Muscle of leg (tissue), 11 donors: ENCODE results near the gene TMEM54. TPM values are rescaled to one million over a fixed set of nuclear protein-coding genes. Genes with fewer than 3 reads are reported as not detected.
A peak's percentile ranks its signal among the peaks of the same experiment; 100 is the strongest.
"Not testable (repeated sequence)": the region's sequence is repeated elsewhere in the genome, so short reads cannot be mapped to it uniquely, and the experiment has no call there.

Experiments
- DNase-seq: peaks from one replicate; pipeline ENCODE4 v3.0.0; 2013
- H3K27ac ChIP-seq: one replicate; pipeline ENCODE4 v1.5.1; 2013; ENCODE audit warnings: mild to moderate bottlenecking, low read length, control low read depth
- H3K27me3 ChIP-seq: one replicate; pipeline ENCODE4 v1.6.1; 2013; ENCODE audit warnings: low read length; ENCODE audit not compliant: control insufficient read depth, insufficient read depth
- H3K36me3 ChIP-seq: one replicate; pipeline ENCODE4 v1.6.1; 2013; ENCODE audit warnings: low read length; ENCODE audit not compliant: control insufficient read depth, insufficient read depth
- H3K4me1 ChIP-seq: one replicate; pipeline ENCODE4 v1.6.1; 2013; ENCODE audit warnings: low read length; ENCODE audit not compliant: control insufficient read depth, insufficient read depth
- H3K4me3 ChIP-seq: one replicate; pipeline ENCODE4 v1.5.1; 2013; ENCODE audit warnings: low read length, control low read depth
- H3K9me3 ChIP-seq: replicated peaks from 2 replicates; pipeline ENCODE4 v1.6.1; 2013; ENCODE audit warnings: low read depth, low read length; ENCODE audit not compliant: control insufficient read depth
- WGBS: methylation state at CpG from one replicate; pipeline ENCODE4 v1.1.5; 2013; ENCODE audit warnings: missing lambda C conversion rate; ENCODE audit not compliant: insufficient coverage; 5-methylcytosine and 5-hydroxymethylcytosine counted together
- polyA plus RNA-seq, 8 donors: library from polyadenylated mRNA; unstranded; fragments of 120-200 nt; gene quantifications; one replicate each; pipeline versions ENCODE4 v1.2.1 to v1.2.3, GENCODE V29; 2013; ENCODE audit warnings: inconsistent platforms in 1 of 8, low replicate concordance in 1 of 8; ENCODE audit not compliant: insufficient read length in 8 of 8, insufficient read depth in 1 of 8
- total RNA-seq: library from RNA; stranded (reverse); fragments of 120-200 nt; gene quantifications from one replicate; pipeline ENCODE4 v1.2.4, GENCODE V29; 2013

The TMEM54 gene
- total and polyA plus RNA-seq, 9 donors, result 4.7 to 12.2 (median 6.1) TPM

DNA sequence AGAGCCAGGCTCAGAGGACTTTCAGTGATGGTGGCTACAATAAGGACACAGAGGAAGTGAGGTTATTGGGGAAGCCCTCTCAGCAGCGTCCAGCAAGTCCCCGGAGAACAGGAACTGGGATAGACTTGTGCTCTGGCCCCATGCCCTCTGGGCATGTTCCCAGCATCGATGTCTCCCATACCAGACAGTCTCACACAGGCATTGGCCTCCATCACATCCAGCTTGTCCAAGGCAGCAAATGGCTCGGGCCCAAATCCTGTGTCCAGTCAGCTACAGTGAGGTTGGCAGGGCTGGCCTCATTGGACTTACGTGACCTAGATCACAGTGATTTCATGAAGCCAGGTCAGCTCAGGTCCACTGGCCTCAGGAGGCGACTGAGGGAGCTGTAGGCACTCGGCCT lies 19.6 kb upstream of the TMEM54 start:
- 55% methylated on average over 7 of the region's 7 CpGs for WGBS
- peak; percentile 37 for DNase-seq
- H3K9me3 ChIP-seq, result no peaks in the 10 kb centered on the region
- H3K27me3 ChIP-seq, result peaks cover 24% of the 10 kb centered on the region
- no peaks in the 10 kb centered on the region for H3K36me3 ChIP-seq
- H3K27ac ChIP-seq, result no peak overlapping the region
- H3K4me3 ChIP-seq, result no peak overlapping the region
- peaks cover 17% of the 10 kb centered on the region for H3K4me1 ChIP-seq

- H3K4me1 ChIP-seq, result peaks cover 12% of the 10 kb centered on the region
- peak; percentile 51 for DNase-seq
- no peak overlapping the region for H3K27ac ChIP-seq
- H3K27me3 ChIP-seq, result peaks cover 17% of the 10 kb centered on the region
- H3K4me3 ChIP-seq, result no peak overlapping the region
- 73% methylated on average over 4 of the region's 11 CpGs for WGBS
- no peaks in the 10 kb centered on the region for H3K36me3 ChIP-seq
- no peaks in the 10 kb centered on the region for H3K9me3 ChIP-seq
Observed at GRCh38 chr1:32919811-32920733, 18.9 kb upstream of the TMEM54 start.

DNA sequence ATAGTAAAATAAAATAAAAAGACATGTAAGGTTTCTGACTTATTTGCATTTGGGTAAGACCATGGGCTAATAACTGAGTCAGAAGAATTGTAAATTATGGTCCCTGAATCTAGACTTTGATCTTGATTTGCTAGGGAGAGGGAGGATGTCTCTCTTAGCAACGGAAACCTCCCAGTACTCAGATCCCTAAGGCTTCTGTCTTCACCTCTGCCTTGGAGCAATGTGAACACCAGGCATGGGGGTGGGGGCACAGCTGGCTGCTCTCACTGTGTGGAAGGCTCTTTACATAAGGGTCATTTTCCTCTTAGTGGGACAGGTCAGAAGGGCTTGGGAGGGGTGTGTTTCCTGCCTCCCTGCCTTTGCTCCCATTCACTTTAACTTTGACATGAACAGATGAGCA lies 17.0 kb upstream of the TMEM54 start:
- no CpG with 5 or more reads among the region's 1 CpG for WGBS
- no peak for DNase-seq
- Histone ChIP-seq H3K4me1 (peaks cover 6% of the 10 kb centered on the region), H3K36me3 (no peaks in the 10 kb centered on the region), H3K27ac (no peak overlapping the region), H3K4me3 (no peak overlapping the region), H3K27me3 (peaks cover under 1% of the 10 kb centered on the region), H3K9me3 (peaks cover 2% of the 10 kb centered on the region)

- no peaks in the 10 kb centered on the region for H3K27me3 ChIP-seq
- H3K9me3 ChIP-seq, result peaks cover 2% of the 10 kb centered on the region
- no peak overlapping the region for H3K27ac ChIP-seq
- DNase-seq, result no peak
- H3K36me3 ChIP-seq, result no peaks in the 10 kb centered on the region
- H3K4me1 ChIP-seq, result peaks cover 6% of the 10 kb centered on the region
- WGBS, result 62% methylated on average over 2 of the region's 7 CpGs
- no peak overlapping the region for H3K4me3 ChIP-seq
Observed at GRCh38 chr1:32917521-32917920, 16.3 kb upstream of the TMEM54 start.

- WGBS, result 95% methylated on average over 5 of the region's 12 CpGs
- Histone ChIP-seq H3K27ac (no peak overlapping the region), H3K36me3 (no peaks in the 10 kb centered on the region), H3K27me3 (peaks cover 2% of the 10 kb centered on the region), H3K4me3 (no peak overlapping the region), H3K4me1 (peaks cover 6% of the 10 kb centered on the region), H3K9me3 (peaks cover 2% of the 10 kb centered on the region)
- DNase-seq, result no peak
Observed at GRCh38 chr1:32915766-32916706, 14.8 kb upstream of the TMEM54 start.

- no peak overlapping the region for H3K27ac ChIP-seq
- no peak overlapping the region for H3K4me3 ChIP-seq
- DNase-seq, result no peak
- no peaks in the 10 kb centered on the region for H3K36me3 ChIP-seq
- H3K9me3 ChIP-seq, result peaks cover 2% of the 10 kb centered on the region
- H3K27me3 ChIP-seq, result peaks cover 4% of the 10 kb centered on the region
- no CpG with 5 or more reads among the region's 5 CpGs for WGBS
- H3K4me1 ChIP-seq, result no peaks in the 10 kb centered on the region
Observed at GRCh38 chr1:32910319-32910718, 9.1 kb upstream of the TMEM54 start.

DNA sequence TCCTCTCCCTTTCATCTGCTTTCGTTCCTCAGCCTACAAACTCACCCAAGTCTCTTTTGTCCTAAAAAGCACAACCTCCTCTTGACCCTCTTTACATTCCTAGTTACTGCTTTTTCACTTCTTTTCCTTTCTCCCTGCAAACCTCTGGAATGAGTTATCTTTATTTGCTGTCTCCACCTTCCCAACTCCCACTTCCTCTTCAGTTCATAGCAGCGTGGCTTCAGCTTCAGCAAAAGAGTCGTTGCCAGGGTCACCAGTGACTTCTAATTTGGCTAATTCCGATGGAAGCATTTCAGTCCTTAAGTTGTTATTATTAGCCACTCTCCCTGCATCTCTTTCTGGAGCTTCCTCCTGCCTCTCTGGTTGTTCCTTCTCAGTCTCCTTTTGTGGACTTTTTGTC lies 6.2 kb upstream of the TMEM54 start:
- H3K9me3 ChIP-seq, result no peaks in the 10 kb centered on the region
- WGBS, result 13% methylated on average over 4 of the region's 4 CpGs

DNA sequence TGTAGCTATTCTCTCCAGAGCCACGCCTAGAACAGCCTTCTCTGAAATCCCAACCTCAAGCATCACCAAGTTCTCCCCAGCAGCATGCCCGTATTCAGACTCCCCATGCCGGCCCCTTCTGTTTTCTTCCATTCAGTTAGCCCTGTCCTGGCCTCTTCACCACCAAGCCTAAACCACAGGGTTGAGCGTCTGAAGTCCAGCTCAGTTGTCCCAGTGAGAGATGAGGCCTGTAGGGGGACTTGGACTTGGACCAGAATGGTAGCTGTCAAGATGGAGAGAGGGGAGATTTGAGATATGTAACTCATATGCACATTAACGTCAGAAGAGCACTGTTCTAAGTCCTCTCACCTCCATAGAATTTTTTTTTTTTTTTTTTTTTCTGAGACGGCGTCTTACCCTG lies 5.5 kb upstream of the TMEM54 start:
- Histone ChIP-seq H3K9me3 (no peaks in the 10 kb centered on the region), H3K4me3 (no peak overlapping the region), H3K4me1 (peaks cover 1% of the 10 kb centered on the region), H3K27me3 (peaks cover 14% of the 10 kb centered on the region), H3K27ac (no peak overlapping the region), H3K36me3 (no peaks in the 10 kb centered on the region)
- no peak for DNase-seq
- WGBS, result 100% methylated on average over 1 of the region's 7 CpGs

More for the DNA sequence above, 6.2 kb upstream of the TMEM54 start:
- H3K36me3 ChIP-seq, result no peaks in the 10 kb centered on the region
- no peak overlapping the region for H3K4me3 ChIP-seq
- H3K27ac ChIP-seq, result no peak overlapping the region
- H3K4me1 ChIP-seq, result no peaks in the 10 kb centered on the region
- no peak for DNase-seq
- H3K27me3 ChIP-seq, result peaks cover 9% of the 10 kb centered on the region

DNA sequence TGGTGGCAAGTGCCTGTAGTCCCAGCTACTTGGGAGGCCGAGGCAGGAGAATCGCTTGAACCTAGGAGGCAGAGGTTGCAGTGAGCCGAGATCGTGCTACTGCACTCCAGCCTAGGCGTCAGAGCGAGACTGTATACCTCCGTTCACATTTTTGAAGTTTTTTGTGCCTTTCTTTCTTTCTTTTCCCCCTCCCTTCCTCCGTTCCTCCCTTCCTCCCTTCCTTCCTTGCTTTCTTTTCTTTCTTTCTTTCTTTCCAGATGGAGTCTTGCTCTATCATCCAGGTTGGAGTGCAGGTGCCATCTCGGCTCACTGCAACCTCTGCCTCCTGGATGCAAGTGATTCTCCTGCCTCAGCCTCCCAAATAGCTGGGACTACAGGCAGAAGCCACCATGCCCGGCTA lies 4.4 kb upstream of the TMEM54 start:
- H3K4me1 ChIP-seq, H3K4me3 ChIP-seq, H3K36me3 ChIP-seq, H3K9me3 ChIP-seq, H3K27ac ChIP-seq, DNase-seq: not testable (repeated sequence)
- H3K27me3 ChIP-seq, result peaks cover 21% of the 10 kb centered on the region
- WGBS, result 80% methylated on average over 9 of the region's 10 CpGs

DNA sequence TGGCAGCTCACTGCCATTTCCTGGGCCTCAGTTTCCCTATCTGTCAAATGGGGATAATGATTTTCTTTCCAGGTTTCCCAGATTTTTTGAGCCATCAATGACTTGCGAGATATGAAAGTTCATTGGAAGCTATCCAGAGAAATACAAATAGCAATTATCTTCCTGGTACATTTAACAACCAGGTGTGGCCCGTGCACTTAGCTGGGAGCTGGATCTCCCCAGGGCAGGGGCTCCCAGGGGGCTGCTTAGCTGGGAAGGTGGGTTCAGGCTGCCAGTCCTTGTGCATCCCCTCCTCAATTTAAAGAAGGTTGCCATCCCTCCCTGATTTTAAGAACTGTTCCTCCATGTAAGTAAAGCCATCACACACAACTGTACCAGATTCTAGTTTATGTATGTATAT lies 3.6 kb upstream of the TMEM54 start:
- no peak for DNase-seq
- Histone ChIP-seq H3K27ac (no peak overlapping the region), H3K4me3 (no peak overlapping the region), H3K9me3 (no peaks in the 10 kb centered on the region), H3K27me3 (peaks cover 29% of the 10 kb centered on the region), H3K36me3 (no peaks in the 10 kb centered on the region), H3K4me1 (peaks cover 13% of the 10 kb centered on the region)
- WGBS, result no CpG with 5 or more reads among the region's 2 CpGs
